Stimulated activated CD4-positive, alpha-beta T cell treated with anti-CD3 and anti-CD28 coated beads, Interleukin-1b, Interleukin-23, amount 100 ng/mL, for 24 hours (primary cell): ENCODE data around the gene CASZ1.

Experiments
- DNase-seq, 4 experiments: peaks; one replicate each; pipeline ENCODE4 v3.0.0-alpha.2; 2020; ENCODE audit warnings: low read depth in 4 of 4, low spot score in 1 of 4

Gene CASZ1

GRCh38 chr1:10688409-10688786 lies 108.0 kb downstream of the CASZ1 start:
- DNase-seq = no peak

DNA sequence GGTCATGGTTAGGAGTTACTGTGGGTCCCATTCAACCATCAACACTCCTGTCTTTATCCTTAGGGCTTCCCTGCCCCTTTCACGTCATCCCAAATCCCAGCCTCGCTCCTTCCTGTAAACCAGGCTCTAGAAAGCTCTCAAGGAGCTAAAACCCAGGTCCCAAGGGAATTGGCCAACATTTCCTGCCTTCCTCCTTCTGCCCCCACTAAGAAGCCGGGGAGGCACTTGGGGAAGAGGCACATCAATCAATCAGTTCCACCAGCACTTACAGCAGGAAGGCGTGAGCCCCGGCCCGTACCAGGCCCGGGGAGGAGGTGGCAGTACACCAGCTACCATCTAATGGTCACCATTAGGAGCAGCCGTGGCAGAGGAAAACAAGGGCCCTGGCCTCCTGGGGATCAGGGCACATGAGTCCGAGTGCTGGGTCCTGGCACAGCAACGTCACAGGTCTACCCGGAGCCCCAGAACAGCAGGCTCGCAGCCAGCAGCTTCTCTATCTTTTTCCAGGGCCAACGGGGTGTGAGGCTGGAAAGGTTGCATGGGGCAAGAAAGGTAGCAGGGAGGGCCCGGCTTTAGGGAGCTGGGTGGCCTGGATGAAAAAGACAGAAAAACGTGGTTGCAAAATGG lies 108.6 kb downstream of the CASZ1 start:
- DNase-seq = no peak

DNA sequence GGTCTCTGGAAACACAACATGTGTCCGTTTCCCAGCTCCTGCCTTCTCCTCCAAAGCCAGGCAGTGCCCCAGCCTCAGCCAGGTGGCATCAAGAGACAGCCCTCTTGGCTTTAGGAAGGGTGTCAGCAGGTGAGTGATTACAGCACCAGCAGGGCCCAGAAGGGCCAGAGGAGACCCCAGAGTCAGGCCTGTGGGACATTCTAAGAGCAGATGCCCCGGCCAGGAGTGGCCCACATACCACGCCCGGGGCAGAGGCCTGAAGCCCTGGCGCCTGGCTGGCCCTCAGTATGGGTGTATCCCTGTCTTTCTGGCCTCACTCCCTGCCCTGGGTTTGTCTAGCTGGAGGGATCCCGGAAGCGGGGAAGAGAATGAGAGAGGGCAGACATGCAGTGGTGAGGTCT lies 109.2 kb downstream of the CASZ1 start:
- no peak for DNase-seq

GRCh38 chr1:10686404-10687040 lies 109.9 kb downstream of the CASZ1 start:
- DNase-seq = no peak

- DNase-seq = no peak
These were observed 110.5 kb downstream of the CASZ1 start for GRCh38 chr1:10685808-10686403.

DNA sequence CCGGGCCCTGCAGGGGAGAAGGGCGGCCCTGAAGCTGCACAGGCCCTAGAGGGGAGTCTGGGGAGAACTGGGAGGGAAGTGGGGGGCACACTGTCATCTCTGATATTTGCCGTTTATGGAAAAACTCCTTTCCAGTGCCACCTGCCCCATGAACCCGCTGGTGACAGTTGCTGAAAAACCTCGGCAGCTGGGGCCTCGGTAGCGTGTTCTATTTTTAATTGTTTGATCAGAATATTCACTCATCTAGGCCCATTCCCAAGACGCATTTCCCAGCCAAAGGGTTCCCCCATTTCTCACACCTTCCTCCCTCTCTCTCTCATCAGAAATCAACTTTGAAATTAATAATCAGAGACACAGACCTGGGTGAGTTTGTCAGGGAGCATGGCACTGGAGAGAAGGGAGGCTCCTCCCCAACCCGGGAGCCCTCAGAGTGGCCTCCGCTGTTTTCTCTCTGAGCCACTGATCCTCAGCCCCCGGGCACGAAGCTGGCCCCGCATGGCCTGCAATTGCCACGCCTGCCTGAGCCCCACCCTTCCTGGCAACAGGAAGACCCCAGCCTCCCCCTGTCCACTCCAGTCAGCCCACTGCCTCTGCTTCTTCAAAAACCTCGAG lies 111.1 kb downstream of the CASZ1 start:
- no peak for DNase-seq

GRCh38 chr1:10684221-10684620 lies 112.2 kb downstream of the CASZ1 start:
- no peak for DNase-seq

- DNase-seq = no peak
These were observed 113.8 kb downstream of the CASZ1 start for GRCh38 chr1:10682449-10683309.

DNA sequence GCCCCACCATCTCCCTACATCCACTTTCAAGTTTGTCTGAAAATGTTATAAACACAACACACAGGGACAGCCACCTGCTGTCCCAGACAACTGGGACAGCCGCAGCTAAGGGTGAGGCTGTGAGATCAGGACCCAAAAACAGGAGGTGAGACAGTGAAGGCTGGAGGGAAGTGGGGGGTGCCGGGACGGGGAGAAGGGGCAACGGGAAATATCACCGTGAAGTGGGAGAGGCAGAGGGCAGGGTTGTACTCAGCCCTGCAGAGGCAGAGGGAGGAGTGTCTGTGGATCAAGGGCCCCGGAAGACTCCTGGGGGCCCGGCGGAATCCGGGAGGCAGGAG lies 114.4 kb downstream of the CASZ1 start:
- no peak for DNase-seq

GRCh38 chr1:10681296-10682107 lies 114.9 kb downstream of the CASZ1 start:
- DNase-seq = no peak

DNA sequence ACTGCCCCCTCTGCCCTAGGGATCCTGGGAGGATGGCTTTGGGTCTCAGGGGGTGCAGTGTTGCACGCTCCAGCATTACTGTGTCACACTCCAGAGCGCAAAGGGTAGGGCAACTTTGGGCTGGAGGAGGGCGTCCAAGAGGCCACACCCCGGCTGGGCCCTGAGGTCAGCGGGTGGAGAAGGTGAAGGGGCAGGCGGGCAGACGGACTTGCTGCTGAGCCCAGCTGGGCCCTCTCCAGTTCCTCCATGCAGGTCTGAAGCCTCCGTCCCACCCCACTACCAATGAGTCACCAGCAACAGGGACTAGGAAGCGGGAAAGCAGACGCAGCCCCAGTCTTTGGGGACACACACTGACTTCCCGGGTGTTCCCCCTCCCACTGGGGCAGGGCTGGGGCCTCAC lies 116.0 kb downstream of the CASZ1 start:
- no peak for DNase-seq

DNA sequence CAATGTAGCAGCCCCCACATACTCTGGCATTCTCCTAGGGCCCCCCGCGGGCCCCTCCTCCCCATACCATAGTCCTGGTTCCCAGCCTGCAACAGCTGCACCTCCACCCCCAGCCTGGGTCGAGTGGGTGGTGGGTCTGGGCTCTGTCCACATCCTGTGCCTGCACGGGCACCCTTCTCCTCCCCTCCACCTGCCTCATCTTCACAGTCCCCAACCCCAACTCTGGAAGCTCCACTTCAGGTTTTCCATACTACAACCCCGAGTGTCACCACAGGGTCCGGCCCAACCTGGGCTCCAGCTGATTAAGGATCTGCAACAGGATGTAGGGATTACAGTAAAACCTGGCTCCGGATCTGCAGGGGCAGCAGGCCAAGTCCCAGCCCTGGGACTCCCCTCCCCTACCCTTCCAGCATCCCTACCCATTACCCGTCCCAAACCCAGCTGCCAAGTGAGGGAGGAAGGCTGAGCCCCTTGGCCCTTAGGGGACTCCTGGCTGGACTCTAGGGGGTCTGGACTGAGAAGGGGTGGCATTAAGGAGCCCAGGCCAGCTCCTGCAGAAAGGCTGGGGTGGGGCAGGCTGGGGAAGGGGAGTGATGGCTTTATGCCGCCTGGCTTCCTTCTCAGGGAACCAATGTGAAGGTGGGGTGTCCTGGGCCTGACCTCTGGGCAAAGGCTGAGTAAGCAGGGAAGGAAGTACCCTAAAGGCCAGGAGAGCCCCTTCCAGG lies 116.8 kb downstream of the CASZ1 start:
- DNase-seq = no peak

DNA sequence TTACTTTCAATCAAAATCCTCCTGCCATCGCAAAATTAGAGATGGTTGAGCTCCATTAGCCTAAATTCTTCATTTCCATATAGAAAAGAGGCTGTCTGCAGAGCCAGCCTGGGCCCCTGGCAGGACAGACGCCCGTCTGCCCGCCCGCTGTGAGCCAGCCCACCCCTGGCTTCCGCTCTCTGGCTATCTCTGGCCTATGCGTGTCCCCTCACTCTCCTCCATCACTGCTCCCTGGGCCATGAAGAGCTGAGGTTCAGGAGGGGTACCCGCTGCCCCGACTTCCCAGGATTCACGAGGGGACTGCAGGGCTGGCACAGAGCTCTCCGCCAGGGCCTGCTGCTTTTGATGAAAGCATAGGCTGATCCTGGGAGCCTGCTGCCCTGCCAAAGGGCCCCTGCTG lies 117.6 kb downstream of the CASZ1 start:
- no peak for DNase-seq

DNA sequence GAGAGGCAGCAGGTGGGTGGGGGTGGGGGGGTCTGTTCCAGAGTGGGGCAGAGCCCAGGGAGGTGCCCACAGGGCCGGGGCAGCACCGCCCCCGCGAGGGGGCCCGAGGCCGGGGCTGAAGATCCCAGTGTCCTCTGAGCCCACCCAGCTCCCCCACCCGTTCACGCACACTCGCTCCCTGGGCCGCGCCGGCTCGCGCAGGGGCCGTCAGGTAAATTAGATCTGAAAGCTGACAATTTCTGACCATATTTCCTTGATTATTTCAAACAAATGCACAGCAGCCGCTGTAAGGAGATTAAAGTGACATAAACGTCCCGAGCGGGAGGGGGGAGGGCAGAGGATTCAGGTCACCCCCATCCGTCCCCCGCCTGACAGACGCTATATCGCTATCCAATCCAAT lies 118.0 kb downstream of the CASZ1 start:
- no peak for DNase-seq

- no peak for DNase-seq
These were observed 118.7 kb downstream of the CASZ1 start for GRCh38 chr1:10677491-10678391.

DNA sequence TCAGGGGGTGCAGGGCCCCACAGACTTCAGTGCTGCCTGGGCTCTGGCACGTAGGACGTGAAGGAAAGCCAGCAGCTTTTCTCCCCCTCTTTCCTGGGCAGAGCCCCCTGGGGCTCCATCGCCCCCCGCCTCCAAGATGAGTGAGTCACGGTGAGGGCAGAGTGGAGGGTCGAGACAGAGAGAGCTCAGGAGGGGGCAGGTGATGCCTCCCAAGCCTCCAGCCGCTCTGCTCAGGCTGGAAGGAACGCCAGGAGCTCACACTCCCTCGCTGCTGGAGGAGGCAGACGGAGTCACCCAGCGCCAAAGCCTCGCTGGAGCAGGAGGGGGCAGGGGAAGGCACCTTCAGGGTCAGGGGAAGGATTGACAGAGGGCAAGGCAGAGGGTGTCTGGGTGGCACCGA lies 119.5 kb downstream of the CASZ1 start:
- DNase-seq = no peak

- DNase-seq = no peak
These were observed 120.6 kb downstream of the CASZ1 start for GRCh38 chr1:10675813-10676212.

GRCh38 chr1:10674700-10675609 lies 121.5 kb downstream of the CASZ1 start:
- no peak for DNase-seq
